CD1c-positive myeloid dendritic cell (primary cell): ENCODE results near the gene MEF2C.

Source experiments
- DNase-seq: peaks from one replicate; pipeline ENCODE4 v3.0.0-alpha.2; 2016; ENCODE audit errors: extremely low spot score

The MEF2C gene

DNA sequence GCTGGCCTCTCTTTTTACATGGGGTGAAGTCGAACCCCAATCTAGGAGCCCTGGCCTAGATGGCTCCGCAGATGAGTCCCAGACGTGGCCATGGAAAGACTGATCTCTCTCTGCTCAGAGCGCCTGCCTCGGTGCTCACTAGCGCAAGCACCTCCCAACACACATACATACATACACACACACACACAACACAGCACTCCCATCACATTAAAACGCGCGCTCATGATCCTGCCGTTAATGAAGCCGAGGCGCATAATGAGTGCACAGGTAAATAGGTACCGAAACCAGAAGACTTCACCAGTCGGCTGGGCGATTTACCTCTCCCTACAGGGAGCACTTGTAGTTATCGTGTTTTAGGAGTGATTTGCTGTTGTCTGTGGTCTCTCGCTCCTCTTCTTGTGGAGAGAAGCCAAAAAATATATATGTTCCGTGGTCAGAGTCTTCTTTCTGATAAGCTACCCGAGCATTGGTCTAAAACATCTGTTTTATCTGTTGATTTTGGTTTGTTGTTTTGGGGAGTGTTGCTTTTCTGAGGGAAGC lies 207.7 kb downstream of the MEF2C start:
- DNase-seq = no peak

DNA sequence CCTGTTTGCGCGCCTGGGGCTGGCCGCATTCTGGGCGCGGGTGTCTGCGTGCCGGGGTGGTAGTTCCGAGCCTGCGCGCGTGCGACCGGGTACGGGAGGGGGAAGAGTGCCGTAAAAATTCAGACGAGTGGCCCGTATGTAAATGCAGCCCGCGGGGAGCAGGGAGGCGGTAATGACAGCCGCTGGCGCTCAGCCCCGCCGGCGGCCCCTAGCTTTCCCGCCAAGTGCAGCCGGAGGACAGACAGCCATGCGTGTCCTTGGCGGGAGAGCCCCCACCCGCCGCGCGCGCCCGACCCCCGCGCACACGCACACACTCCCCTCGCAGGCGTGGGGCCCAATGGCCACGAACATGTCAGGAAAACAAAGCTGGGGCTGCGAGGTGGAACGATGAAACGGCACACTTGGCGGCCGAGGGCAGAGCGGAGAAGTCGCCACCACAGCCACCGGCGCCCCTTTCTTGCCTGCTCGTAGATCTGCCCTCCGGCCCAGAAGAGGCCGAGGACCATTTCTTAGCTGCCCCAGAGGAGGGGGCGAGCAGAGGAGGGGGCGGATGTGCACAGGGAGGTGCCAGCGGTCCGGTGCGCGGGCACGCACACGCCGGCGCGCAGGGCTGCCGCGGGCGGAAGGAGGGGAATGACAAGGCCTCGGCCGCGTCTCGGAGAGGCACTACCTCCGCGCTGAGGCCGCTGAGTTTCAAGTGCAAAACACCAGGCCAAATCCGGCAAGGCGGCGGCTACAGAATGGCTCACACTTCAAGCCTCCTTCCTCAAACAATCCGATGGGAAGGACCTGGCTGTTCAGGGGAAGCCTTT lies 208.4 kb downstream of the MEF2C start:
- DNase-seq = peak; percentile 44

DNA sequence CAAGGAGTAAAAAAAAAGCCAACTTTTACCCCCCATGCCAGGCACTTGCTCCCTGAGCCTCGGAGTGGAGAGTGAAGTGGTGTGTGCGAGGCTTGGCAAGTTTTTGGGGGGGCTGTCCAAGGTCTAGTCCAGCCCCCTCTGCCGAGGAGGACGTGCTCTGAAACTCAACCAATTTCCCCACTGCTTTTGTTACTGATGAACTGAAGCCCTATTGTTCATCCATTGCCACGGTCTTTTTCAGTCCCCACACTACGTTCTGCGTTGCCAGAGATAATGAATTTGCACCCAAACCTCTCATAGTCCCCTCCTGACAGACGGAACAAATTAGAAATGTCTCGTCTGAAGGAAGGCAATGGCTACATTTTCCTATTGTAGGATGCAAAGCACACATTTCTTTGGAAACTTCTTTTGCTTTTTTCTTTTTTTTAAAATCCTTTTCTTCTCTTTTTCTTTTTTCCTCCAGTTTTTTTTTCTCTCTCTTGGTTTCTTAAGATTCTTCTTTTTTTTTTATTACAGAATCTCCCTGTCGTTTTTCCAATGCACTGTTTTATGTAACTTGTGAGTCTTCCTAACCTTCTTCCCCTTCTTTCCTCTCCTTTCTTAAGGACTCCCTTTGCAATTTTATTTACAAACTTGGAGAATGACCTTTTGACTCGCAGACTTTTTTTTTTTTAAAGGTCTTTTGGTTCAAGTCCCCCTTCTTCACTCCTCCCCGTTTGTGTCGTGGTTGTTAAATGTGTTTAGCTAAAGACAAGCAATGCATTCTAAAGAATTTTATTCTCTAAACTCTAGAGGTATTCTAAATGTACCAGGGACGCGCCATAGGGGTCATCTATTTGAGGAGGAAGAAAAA lies 209.5 kb downstream of the MEF2C start:
- no peak for DNase-seq

DNA sequence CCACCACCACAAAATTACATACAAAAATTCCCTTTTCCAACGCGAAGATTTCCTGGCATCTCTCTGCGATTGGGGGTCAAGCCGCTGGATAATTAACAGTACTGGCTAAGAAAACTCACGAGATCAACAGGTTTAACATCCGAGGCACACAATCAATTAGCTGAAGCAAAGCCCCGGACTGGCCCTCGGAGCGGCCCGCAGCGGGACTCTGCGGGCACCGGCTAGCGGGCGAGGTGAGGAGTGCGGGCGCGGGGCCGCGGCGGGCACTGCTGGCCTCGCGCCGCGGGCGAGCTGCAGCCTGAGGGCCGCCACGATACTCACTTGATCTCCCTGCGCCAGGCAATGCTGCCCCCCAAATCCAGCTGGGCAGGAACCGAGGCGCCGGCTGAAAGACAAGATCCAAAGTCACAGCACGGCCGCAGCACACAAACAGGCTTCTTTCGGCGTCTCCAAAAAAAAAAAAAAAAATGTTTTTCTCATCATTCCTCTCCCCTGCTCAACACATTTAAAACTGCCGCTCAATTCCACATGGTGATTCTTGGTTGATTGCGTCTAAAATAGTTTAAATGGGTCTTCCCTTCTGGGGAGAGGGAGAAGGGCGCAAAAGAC lies 210.2 kb downstream of the MEF2C start:
- no peak for DNase-seq

DNA sequence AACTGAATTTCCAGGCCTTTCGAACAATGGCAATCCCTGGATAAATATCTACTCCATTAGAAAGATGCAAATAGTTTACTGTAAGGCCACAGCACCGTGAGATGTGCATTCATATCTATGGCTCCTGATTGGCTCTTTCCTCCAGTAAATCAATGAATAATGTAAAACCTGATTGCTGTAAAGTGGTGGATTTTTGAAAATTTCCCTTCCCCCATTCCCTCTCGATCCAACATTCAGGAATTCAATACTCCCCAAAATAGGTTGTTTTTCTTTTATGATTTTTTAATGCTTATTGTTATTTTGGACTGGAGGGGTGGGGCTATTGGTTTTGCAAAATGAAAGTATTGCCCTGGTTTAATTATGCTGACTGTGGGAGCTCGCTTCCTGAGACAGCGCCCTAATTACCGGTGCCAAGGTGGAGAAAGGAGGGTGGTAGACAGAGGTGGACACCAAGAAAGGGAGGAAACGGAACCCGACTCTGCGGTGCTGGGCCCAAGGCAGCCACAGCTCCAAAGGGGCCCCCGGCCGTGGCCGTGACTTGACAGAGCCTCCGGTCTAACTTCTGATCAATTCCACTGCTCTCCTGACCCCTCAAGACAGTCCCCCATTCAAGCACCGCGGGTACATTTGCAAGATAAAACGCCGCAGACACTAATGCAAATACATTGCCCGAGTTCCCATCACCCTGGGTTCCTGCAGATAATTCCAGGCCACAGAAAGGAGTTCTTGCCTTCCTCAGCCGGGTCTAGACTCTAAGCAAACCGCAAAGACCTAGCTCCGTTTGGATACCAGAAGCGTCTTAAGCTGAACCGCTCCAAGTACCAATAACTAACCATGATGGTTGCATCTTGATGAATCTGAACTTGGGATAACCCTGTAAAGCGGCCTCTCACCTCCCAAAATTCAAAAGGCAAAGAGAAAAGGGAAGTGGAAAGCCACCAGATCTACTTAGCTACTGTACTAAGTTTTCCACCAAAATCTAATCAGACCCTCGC lies 211.2 kb downstream of the MEF2C start:
- DNase-seq = no peak

DNA sequence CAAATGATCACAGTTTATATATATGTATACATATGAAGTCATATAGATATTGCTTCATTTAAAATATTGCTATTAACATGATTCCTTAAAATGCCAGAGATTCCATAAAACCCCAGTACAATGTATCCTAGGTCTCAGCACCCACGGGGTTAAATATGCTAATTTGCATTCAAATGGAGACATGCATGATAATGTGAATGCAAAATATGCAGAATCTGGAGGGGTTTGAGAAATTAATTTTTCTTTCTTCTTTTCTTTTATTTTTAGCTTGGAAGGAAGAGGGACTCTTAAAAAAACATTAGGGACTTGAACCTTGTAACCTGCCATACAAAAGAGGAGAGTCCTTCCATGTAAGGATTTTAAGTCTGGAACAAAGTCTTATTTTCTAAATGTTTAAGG lies 211.9 kb downstream of the MEF2C start:
- DNase-seq = no peak

DNA sequence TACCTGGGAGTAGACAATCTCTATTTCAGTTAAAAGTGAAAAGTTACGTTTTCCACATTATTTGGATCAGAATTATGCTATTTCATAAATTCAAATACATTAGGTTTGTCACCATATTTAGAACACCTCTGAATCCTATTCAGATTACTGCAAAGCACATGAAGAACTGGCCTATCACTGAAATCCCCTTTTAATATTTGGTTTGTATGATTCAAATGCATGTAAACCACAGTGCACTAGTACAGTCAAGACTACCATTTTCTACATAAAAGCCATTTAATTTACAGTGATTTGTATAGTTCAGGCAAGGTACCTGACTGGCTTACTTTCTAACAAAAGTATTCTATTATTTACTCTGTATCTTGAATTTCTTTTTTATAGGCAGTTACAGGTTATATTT lies 212.5 kb downstream of the MEF2C start:
- DNase-seq = no peak

DNA sequence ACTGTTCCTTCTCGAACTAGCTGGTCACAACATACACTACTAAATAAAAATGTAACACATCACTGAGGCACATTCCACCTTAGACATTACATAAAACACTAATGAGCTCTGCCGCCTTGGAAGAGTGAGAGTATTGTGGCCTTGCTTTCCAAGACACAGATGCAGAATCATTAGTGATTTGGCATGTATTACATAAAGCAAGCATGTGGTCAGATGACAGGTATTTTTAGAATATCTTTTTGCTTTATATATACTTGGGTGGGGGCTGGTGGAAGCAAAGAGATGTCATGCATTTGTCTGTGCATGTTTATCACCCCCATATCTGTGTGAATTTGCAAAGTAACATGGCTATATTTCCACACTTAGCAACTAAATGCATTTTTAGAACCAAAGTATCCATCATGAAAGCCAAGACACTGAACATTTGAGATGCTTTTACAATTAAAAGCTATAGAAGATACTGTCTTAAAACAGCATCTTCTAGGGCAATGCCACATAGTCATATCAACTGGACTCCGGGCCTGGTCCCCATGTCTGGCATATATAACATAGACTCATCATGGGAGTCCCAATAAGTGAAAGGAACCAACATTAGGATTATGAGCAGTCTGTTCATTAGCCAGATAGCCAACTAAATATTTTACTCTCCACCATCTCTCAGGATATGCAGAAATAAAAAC lies 213.5 kb downstream of the MEF2C start:
- no peak for DNase-seq

DNA sequence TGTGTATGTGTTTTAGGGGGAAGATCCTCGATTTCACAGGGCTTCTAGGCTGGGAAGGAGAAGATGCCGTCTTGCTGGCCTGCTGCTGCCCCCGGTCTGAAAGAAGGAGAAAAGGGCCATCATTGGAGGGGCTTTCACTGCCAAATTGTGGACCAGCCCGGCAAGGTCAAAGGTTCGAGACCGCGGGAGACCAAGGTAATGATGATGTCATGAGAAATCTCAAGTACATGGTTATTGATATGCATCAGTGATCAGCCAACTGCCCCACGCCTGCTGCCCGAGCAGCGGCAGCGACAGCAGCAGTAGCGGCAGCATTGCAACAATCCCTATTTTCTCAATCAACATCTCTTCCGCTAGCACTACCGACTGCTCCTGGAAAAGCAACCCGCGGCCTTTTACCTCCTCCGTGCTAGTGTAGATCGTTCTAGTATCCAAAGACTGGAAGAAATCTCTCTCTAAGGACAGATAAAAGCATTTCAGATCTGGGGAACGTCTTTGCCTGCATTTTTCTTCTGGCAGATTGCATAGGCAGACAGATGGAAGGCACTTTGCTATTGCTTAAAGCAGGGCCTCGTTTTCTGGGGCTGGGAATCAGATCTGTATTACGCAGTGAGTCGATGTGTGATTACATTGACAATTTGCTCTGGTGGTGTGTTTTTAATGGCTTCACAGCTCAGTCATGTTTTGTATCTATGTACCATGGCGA lies 215.3 kb downstream of the MEF2C start:
- no peak for DNase-seq
